Neural cell (in vitro differentiated cells): ENCODE measurements around the gene PTPRR. TPM values are rescaled to one million over a fixed set of nuclear protein-coding genes. Genes with fewer than 3 reads are reported as not detected.

Experiments used
- H2AFZ ChIP-seq: fragments of 200-600, 300-800 bp; sonication (generic), shearing (Covaris generic); 2 replicates; pipeline ENCODE4 v1.6.0; 2014; ENCODE audit warnings: low read depth, mild to moderate bottlenecking, antibody characterized with exemption, low read length, moderate library complexity
- H3F3A ChIP-seq: fragments of 200-600 bp; shearing (Covaris generic); 2 replicates; pipeline ENCODE4 v1.6.1; 2016; ENCODE audit warnings: mild to moderate bottlenecking, moderate library complexity, mixed read lengths, antibody characterized with exemption, low read length; ENCODE audit not compliant: insufficient read depth, poor library complexity, severe bottlenecking
- H3K27ac ChIP-seq: fragments of 200-600, 300-800 bp; sonication (generic), shearing (Covaris generic); 2 replicates; pipeline ENCODE4 v1.5.1; 2014; ENCODE audit warnings: mild to moderate bottlenecking, low read length, moderate library complexity
- H3K27me3 ChIP-seq: fragments of 300-800, 200-600 bp; sonication (generic), shearing (Covaris generic); 2 replicates; pipeline ENCODE4 v1.6.0; 2014; ENCODE audit warnings: mild to moderate bottlenecking, low read depth, low read length, moderate library complexity; ENCODE audit not compliant: insufficient read depth
- H3K36me3 ChIP-seq: fragments of 300-800, 200-600 bp; sonication (generic), shearing (Covaris generic); 2 replicates; pipeline ENCODE4 v1.5.1; 2014; ENCODE audit warnings: mild to moderate bottlenecking, antibody characterized with exemption, low read length, moderate library complexity; ENCODE audit not compliant: insufficient read depth
- H3K4me2 ChIP-seq: fragments of 300-800, 200-600 bp; sonication (generic), shearing (Covaris generic); 2 replicates; pipeline ENCODE4 v1.6.0; 2014; ENCODE audit warnings: mild to moderate bottlenecking, low read length
- H3K4me3 ChIP-seq: fragments of 300-800, 200-600 bp; sonication (generic), shearing (Covaris generic); 2 replicates; pipeline ENCODE4 v1.5.1; 2014; ENCODE audit warnings: mild to moderate bottlenecking, low read length, moderate library complexity
- H3K79me2 ChIP-seq: fragments of 200-600 bp; shearing (Covaris generic); replicated peaks from 2 replicates; pipeline ENCODE4 v1.6.0; 2014; ENCODE audit warnings: mild to moderate bottlenecking, low read length, moderate library complexity; ENCODE audit not compliant: insufficient read depth
- H3K9ac ChIP-seq: fragments of 300-800, 200-600 bp; sonication (generic), shearing (Covaris generic); 2 replicates; pipeline ENCODE4 v1.6.1; 2016; ENCODE audit warnings: mild to moderate bottlenecking, low read length, mixed read lengths
- H3K9me2 ChIP-seq: fragments of 200-600 bp; shearing (Covaris generic); 2 replicates; pipeline ENCODE4 v1.6.1; 2016; ENCODE audit warnings: mild to moderate bottlenecking, low read length, mixed read lengths; ENCODE audit not compliant: insufficient read depth
- H3K9me3 ChIP-seq: fragments of 200-600, 300-800 bp; sonication (generic), shearing (Covaris generic); 2 replicates; pipeline ENCODE4 v1.6.1; 2016; ENCODE audit warnings: mild to moderate bottlenecking, mixed run types, low read length, moderate library complexity, mixed read lengths
- H4K20me1 ChIP-seq: fragments of 200-600 bp; shearing (Covaris generic); 2 replicates; pipeline ENCODE4 v1.6.1; 2016; ENCODE audit warnings: mild to moderate bottlenecking, mixed run types; ENCODE audit not compliant: insufficient read depth
- EP300 ChIP-seq: fragments of 450-650 bp; conservative IDR thresholded peaks from 2 replicates; pipeline ENCODE4 v1.6.1; 2014; ENCODE audit warnings: antibody characterized with exemption, mild to moderate bottlenecking, moderate library complexity; ENCODE audit not compliant: poor library complexity, severe bottlenecking
- EZH2 ChIP-seq: fragments of 200-600, 300-800 bp; shearing (Covaris generic), sonication (generic); IDR thresholded peaks from 2 replicates; pipeline ENCODE4 v1.6.1; 2014; ENCODE audit warnings: antibody characterized with exemption, low read length, borderline replicate concordance, mild to moderate bottlenecking; ENCODE audit not compliant: insufficient read depth, poor library complexity, severe bottlenecking
- MXI1 ChIP-seq: fragments of 450-650 bp; conservative IDR thresholded peaks from 2 replicates; pipeline ENCODE4 v1.6.1; 2014; ENCODE audit warnings: antibody characterized with exemption, mild to moderate bottlenecking; ENCODE audit not compliant: poor library complexity, severe bottlenecking
- POLR2AphosphoS5 ChIP-seq: IDR thresholded peaks from 2 replicates; pipeline ENCODE4 v1.6.1; 2012
- REST ChIP-seq: IDR thresholded peaks from 2 replicates; pipeline ENCODE4 v1.6.1; 2012; ENCODE audit warnings: borderline replicate concordance
- SMC3 ChIP-seq: fragments of 450-650 bp; conservative IDR thresholded peaks from 2 replicates; pipeline ENCODE4 v1.6.1; 2014; ENCODE audit warnings: antibody characterized with exemption, mild to moderate bottlenecking, moderate library complexity; ENCODE audit not compliant: poor library complexity
- polyA plus RNA-seq: library from polyadenylated mRNA; depleted of rRNA; stranded (reverse); fragments of >200 nt; gene quantifications from 2 replicates; pipeline ENCODE4 v1.2.3, GENCODE V29; 2014
- TF ChIP-seq, protein P1 (sequence below): fragments of 450-650 bp; IDR thresholded peaks from 2 replicates; pipeline ENCODE4 v1.5.1; 2014; ENCODE audit warnings: antibody characterized with exemption, mild to moderate bottlenecking, moderate library complexity; ENCODE audit not compliant: poor library complexity, severe bottlenecking

PTPRR gene
- polyA plus RNA-seq, 1 donor from 2014 or later = 2.2 TPM

- Histone ChIP-seq H3K9me3 (no peaks in the 10 kb centered on the region), H3F3A (no peaks in the 10 kb centered on the region), H3K4me2 (no peak overlapping the region), H3K9me2 (no peaks in the 10 kb centered on the region), H3K27ac (no peak overlapping the region), H3K9ac (no peak overlapping the region), H4K20me1 (no peaks in the 10 kb centered on the region), H3K79me2 (no peaks in the 10 kb centered on the region), H3K36me3 (no peaks in the 10 kb centered on the region), H3K4me3 (no peak overlapping the region), H2AFZ (no peak overlapping the region), H3K27me3 (no peaks in the 10 kb centered on the region)
- TF ChIP-seq POLR2AphosphoS5 (no peak), EP300 (no peak), REST (no peak), EZH2 (no peak)
- TF ChIP-seq, protein P1, sequence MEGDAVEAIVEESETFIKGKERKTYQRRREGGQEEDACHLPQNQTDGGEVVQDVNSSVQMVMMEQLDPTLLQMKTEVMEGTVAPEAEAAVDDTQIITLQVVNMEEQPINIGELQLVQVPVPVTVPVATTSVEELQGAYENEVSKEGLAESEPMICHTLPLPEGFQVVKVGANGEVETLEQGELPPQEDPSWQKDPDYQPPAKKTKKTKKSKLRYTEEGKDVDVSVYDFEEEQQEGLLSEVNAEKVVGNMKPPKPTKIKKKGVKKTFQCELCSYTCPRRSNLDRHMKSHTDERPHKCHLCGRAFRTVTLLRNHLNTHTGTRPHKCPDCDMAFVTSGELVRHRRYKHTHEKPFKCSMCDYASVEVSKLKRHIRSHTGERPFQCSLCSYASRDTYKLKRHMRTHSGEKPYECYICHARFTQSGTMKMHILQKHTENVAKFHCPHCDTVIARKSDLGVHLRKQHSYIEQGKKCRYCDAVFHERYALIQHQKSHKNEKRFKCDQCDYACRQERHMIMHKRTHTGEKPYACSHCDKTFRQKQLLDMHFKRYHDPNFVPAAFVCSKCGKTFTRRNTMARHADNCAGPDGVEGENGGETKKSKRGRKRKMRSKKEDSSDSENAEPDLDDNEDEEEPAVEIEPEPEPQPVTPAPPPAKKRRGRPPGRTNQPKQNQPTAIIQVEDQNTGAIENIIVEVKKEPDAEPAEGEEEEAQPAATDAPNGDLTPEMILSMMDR = no peak
These were observed 321.9 kb downstream of the PTPRR start for GRCh38 chr12:70598467-70599193.

GRCh38 chr12:70592664-70593063, 327.9 kb downstream of the PTPRR start:
- Histone ChIP-seq H3K9me3 (no peaks in the 10 kb centered on the region), H3K9me2 (no peaks in the 10 kb centered on the region), H4K20me1 (no peaks in the 10 kb centered on the region), H3K9ac (no peak overlapping the region), H3K36me3 (no peaks in the 10 kb centered on the region), H3K27ac (no peak overlapping the region), H3K79me2 (no peaks in the 10 kb centered on the region), H2AFZ (no peak overlapping the region), H3F3A (no peaks in the 10 kb centered on the region), H3K27me3 (no peaks in the 10 kb centered on the region), H3K4me2 (no peak overlapping the region), H3K4me3 (no peak overlapping the region)
- TF ChIP-seq SMC3 (no peak), MXI1 (no peak), REST (no peak), EZH2 (no peak)
- TF ChIP-seq, protein P1 = no peak
